MV-4-11 (cell line): ENCODE results near the gene SP4.
A peak's percentile ranks its signal among the peaks of the same experiment; 100 is the strongest.

Experiments
- DNase-seq: peaks from one replicate; lab custom pipeline; 2025; lab: John Stamatoyannopoulos, UW

Gene SP4

DNA sequence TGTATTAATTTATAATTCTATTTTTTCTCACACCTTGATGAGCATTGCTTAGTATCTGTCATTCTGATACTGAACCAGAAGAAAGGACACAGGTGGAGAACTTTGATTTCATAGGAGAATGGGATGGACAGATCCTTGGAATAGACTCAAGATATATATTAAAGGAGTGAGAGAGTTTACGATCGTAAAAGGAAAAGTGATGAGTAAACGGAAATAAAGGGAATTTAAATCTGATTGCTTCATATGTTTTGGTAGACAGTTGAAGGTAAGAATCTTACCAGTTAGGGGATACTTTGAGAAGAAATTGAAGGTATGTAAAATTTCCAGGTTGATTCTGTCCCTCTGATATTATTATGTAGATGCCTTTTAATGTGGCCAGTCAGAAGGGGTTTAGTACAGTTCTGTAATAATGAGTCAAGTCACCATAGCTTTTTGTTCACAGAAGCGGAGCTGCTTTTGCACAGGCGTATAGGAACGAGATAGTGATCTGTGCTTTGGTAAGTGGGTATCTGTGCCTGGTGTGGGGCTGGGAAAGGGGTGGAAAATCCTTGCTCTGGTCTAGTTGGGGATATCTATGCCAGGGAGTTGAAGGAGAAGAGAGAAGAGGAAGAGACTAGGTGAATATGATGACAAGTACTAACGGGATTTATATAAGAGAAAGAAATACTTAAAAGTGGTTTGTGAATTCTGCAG is 15.4 kb downstream of the SP4 start:
- DNase-seq = no peak

DNA sequence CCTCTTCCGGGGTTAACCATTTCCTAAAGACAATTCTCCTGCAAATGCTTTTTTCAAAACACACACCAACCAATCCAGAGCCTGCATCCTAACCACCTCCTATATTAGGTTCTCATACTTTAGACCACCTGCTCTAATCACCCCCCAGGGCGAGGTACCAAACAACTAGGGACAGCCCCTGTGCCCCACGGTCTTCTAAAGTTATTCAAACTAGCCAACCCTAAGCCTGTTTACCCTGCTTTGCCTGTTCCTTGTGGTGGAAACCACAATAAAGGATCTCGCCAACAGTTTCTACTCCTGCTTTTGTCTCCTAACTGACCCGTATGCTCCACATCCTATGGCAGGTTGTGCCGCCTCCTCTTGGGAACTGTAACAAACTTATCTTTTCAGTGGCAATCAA is 21.1 kb downstream of the SP4 start:
- DNase-seq = no peak

DNA sequence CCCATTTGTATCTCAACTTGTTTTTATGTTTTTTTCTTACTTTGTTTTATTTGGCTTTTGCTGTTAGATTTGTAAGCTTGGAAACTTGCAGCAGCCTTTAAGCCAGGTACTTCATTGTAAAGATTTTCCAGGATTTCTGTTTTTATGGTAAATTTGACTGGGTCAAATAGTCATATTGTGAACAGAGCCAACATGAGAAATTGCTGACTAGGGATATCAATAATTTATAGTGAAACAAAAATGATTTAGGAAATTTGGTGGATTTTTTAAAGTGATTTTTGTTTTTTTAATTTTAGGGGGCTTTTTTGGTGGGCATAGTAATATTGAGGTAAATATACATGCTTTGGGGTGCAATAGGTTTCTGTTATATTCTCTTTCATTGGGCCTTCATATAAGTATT is 22.2 kb downstream of the SP4 start:
- no peak for DNase-seq

DNA sequence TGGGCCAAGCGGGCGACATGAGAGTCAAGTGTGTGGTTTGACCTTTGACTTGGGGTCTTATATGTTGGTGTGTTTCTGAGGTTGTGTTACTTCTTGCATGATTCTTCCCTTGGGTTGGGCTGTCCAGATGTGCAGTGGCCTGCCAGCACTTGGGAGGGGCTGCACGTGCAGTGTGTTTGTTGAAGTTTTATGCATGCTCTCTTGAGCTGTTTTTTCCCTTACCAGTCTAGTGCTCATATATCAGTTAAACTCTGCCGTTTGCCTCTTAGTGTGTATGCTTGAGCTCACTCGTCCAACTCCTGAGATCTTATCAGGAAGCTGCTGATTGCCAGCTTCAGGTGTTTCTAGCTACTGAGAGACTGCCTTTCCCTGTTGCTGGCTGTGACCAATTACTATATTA is 23.1 kb downstream of the SP4 start:
- DNase-seq = peak; percentile 29

DNA sequence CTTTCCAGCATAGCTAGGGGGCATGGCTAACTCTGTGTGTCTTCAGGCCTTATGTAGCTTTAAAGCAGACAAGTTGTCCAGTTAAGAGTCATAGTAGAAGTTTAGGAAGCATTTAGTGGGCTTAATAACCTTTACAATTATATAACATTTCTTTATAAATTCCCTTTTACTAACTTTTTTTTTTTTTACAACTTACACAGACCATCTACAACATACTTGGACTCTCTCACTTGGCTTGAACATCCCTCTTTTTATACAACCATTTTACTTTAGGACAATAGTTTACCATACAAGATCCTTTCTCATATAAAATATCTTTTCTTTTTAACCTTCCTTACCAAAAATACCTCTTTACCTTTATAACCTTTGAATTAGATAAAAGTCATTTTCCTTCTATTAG is 26.3 kb downstream of the SP4 start:
- DNase-seq = no peak

DNA sequence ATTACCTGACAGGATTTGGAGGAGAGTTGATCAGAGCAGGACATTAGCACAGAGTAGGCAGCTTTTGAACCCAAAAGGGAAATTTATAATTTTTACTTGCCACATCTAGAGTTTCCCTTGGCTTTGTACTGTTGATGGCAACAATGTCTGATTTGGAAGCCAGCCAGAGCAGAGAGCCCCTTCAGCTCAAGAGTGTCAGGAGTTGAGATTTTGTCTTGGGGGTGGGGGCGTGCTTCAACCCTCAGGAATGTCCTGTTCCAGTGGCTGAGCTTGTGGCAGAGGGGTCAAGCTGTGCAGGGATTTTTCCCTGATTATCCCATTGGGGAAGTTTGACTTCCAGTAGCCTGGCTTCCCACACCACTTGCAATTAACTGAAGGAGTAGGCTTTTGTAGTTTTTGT is 27.0 kb downstream of the SP4 start:
- no peak for DNase-seq

DNA sequence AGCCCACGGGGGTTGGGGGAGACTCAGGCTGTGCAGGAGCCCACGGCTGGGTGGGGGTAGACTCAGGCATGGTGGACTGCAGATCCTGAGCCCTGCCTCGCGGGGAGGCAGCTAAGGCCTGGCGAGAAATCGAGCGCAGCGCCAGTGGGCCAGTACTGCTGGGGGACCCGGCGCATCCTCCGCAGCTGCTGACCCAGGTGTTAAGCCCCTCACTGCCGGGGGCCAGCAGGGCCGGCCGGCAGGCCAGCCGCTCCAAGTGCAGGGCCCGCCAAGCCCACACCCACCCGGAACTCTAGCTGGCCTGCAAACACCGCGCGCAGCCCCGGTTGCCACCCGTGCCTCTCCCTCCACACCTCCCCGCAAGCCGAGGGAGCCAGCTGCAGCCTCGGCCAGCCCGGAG is 33.4 kb downstream of the SP4 start:
- DNase-seq = no peak

DNA sequence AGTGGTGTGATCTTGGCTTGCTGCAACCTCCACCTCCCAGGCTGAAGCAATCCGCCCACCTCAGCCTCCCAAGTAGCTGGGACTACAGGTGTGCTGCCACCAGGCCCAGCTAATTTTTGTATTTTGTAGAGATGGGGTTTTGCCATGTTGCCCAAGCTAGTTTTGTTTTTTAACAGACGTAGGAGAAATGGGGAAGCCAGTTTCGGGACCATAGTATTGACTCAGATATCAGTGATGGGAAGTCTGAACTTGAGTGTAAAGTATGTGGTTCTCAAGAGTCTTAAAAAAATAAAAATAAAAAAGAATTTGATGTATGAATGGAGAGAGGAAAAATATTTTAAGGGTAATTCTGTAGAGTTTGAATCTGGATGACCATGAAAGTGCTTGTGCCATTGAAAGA is 34.2 kb downstream of the SP4 start:
- peak; percentile 50 for DNase-seq

DNA sequence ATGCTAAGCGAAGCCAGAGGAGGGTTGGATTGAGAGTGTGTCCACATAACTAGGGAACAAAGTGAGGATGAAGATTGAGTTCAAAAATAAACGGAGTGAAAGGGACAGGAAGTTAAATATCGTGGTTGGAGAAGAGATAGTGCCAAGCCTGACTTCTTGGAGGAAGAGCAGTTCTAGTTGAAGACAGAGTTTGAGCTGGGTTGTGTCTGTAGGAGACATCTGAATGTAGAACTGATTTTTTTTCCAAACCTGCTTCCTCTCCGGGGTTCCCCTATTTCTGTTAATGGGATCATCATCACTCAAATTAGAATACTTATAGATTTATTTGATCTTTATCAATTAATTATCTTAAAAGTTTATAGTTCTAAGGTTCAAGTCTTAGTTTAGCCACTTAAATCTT is 35.6 kb downstream of the SP4 start:
- no peak for DNase-seq

DNA sequence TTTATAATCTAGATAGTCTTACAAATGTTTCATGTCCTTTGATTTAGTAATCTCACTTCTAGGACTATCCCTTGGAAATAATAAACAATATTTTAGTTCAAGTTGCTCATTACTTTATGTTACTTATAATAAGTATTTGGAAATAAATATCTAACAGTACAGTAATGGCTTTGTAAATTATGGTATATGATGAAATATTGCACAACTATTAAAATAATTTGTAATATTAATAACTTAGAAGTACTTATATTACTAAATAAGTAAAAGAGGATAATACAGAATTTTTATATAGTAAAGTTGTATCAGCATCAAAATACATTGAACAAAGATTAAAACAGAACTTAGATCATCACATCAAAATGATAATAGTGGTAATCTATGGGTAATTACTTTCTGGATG is 41.1 kb downstream of the SP4 start:
- DNase-seq = no peak

DNA sequence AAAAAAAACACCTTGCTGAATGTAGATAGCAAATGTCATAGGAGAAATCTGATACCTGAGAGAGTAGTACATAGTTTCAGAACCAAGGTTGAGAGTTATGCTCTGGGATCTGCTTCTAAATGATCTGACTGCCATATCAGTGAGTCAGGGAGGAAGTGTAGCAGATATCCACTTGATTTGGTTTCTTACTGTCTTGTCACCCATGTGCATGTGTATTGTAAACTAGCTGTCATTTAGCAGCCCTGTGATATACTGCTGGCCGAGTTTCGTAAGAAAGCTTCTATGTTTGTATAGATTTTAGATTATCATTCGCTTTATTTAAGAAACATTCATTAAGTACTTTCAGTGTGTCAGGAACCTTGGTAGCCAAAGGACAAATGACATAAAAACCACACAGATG is 42.0 kb downstream of the SP4 start:
- peak; percentile 52 for DNase-seq

DNA sequence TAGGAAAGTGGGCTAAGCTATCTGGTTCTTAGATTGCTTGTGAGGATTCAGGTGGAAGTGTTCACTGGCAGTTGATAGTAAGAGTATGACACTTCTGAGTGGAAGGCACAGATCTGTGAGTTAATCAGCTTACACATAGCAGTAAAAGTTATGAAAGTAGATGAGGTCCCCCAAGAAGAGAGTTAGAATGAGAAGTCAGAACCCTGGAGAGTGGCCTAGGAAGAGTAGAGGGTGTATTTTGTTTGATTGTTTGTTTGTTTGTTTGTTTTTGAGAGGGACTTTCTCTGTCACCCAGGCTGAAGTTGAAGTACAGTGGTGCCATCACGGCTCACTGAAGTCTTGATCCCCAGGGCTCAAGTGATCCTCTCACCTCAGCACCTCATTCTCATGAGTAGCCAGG is 44.1 kb downstream of the SP4 start:
- no peak for DNase-seq

DNA sequence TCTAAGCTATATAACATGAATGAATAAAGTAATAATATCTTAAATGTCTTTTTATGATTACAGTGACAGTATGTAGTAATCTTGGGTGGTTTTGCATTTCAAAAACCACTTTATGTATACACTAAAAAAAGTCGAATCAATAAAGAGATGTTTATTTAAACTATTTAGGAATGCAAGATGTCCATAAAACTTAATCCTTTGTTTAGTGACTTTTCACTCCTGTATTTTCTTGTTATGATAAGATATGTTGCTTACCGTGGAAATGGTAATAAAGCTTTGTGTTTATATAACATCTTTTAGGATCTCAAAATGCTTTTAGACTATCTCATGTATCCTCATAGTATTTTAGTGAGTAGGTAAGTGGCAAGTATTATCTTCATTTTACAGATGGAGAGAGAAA is 48.5 kb downstream of the SP4 start:
- no peak for DNase-seq

DNA sequence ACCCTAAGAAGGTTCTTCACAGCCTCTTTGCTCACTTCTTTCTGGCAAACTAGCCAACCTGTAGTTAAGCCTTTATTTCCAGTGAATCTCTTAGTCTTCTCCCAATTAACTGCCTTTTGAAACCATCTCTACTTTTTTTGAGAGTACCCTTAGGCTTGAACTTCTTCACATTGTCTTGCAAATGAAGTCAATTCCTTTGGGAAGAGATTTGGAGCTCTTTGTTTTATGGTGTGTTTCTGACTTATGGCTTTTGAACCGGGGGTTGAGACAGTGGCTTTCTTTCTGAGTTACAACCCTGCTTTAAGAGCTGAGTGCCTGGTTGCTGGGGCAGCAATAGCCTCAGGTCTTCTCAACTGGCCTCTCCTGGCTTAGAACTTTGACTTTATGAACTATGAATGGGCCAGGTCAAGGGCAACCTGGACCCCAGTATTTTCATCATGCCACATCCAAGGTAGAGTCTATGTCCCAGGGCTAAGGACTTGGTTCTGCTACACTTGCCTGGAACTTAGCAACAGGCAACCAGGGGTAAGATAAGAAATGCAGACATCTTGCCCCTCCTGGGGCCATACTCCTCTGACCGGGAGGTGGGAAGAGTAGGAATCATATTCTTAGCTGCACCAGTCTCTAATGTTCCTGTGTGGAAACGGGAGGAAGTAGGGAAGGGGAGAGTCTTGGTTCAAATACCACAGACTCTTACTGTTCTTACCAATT is 53.0 kb downstream of the SP4 start:
- no peak for DNase-seq

DNA sequence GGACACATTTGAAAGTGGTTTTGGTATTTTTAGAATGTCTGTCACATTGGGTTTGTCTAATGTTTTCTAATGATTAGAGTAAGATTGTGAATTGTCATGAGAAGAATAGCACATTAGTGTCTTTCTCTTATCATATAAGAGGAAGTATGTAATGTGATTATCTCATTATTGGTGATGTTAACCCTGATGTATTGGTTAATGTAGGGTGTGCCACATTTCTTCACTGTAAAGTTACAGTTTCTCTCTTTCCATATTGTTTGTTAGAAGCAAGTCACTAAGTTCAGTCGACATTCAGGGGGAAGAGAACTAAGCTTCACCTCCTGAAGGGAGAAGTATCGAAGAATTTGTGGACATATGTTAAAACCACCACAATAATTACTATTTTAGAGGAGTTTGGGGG is 58.6 kb downstream of the SP4 start:
- no peak for DNase-seq

DNA sequence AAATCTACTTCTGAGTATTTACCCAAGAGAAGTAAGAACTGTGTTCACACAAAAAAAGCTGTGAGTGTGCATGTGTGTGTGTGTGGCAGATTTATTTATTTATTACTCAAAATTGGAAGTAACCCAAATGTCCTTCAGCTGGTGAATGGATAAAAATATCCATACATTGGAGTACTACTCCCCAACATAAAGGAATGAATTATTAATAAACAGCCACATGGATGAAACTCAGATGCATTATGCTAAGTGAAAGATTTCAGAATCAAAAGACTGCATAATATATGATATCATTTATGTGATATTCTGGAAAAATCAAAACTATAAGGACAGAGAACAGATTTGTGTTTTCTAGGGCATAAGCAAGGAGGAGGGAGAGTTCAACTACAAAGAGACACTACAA is 67.8 kb downstream of the SP4 start:
- no peak for DNase-seq

DNA sequence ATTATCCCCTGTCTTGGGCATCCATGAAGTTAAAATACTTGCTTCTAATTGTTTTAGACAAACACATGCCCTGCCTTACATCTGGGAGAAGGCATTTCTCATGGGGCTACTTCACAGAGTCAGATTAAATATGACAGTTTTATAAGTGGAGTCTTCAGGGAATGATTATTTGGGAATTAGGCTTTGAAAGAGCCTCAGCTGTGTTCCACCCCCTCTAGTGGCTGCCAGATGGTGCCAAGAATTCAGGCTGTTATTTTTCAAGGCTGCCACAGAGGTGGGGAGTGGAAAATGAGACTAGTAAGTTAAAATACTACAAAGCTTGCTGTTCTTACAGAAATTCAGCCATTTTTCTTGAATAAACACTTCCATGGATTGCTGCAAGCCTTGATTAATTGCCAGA is 69.2 kb downstream of the SP4 start:
- DNase-seq = no peak

DNA sequence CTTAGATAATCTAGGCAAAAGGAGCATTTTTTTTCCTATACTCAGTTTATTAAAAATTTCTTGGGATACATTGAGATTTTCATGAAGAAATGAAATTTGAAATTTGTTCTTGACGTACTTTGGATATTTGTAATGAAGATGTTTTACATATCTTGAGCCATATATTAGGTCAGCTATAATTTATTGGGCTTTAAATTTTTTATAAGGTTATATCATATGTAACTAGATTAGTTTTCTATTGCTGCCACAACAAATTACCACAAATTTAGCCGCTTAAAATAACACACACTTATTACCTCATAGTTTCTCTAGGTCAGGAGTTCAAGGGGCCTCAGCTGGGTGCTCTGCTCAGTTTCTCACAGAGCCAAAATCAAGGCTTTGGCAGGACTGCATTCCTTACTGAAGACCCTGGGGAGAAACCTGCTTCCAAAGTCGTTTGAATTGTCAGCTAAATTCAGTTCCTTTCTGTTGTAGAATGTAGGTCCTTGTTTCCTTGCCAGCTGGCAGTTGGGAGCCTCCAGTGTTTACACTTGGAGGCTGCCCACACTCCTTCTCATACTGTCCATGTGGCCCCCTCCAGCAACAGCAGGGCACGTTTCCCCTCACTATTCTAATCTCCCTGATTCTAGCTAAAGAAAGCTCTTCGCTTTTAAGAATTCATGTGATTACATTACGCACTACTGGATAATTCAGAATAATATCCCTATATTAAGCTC is 72.4 kb downstream of the SP4 start:
- no peak for DNase-seq

DNA sequence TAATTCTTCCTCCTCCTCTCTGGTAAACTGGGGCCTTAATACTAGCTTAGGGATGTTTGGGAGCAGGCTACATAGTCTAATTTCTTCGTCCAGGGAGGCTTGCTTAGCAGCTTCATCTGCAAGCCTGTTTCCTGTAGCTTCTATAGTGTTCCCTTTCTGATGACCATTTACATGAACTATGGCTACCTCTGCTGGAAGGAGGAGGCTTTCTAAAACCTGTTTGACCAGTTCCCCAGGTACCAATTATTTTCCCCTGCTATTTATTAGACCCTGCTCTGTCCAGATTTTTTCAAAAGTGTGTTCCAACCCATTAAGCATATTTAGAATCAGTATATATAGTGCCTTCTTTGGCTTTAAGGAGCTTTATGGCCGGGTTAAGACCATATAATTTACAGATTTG is 76.1 kb downstream of the SP4 start:
- no peak for DNase-seq

DNA sequence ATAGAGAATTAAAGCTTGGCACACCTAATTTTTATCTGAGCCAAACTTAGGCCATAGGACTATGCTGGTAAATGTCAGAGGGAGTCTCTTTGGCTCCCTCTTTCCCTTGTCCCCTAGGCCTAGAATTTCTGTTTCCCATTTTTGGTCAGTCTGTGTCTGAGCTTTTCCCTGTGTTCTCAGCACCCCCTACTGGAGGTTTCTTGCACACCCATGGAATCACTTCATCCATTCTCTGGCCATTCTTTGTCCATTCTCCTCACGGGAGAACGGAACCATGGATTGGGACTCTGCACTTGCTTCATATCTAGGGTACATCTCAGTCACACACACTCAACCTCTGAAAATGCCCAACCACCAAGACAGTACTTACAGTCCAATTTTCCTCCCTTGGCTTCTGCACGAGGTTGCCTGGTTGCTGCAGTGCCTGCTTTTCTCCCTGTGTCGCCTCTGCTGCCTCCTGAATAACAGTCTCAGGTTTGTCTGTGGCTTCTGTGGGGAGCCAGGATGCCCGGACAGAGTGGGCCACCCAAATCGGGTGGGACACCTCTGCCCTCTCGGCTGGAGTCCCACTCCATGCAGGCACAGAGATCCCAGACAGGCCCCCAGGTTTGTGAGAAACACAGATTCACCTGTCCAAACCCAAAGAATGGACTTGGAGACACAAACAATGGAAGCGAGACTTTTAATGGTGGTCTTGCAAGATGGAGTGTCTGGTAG is 79.9 kb downstream of the SP4 start:
- peak; percentile 25 for DNase-seq

DNA sequence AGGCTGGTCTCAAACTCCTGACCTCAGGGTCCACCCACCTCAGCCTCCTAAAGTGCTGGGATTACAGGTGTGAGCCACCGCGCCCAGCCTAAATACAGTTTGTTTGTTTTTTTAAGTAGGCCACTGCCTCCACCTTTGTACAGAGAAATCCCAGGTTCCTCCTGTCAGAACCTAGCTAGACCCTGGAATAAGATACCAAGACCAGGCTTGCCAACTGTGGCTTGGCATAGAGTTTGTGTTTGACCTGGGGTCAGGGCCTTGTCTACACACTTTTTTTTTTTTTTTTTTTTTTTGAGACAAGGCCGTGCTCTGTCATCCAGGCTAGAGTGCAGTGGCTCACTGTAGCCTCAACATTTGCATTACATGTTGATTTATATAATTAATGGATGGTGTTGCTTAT is 80.7 kb downstream of the SP4 start:
- no peak for DNase-seq

DNA sequence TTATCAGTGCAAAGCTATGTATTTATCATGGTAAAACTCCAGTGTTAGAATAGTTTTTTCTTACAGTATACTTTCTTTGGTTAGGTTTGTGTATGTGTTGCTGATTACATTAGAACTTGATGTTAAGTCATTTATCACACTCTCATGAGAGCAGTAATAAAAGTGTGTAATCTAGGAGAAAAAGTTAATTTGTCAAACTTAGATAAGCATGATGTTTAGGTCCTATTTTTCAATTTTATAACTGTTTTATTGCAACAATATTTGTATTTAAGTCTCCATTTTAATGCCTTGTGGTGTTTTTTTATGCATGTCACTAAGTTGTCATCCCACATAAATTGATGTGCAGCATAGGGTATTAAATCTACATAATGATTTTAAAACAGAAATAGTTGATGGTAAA is 86.2 kb downstream of the SP4 start:
- no peak for DNase-seq

DNA sequence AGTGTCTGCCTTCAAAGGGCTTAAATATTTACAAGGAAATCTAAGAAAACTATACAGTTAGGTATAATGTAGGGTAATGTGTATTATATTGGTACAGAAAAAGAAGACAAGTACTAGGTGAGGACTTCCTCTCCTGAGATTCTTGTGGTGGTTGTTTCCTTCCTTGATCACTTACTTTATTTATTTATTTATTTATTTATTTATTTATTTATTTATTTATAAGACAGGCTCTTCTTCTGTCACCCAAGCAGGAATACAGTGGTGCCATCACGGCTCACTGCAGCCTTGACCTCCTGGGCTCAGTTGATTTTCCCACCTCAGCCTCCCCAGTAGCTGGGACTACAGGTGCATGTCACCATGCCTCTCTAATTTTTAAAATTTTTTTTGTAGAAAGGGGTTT is 96.8 kb downstream of the SP4 start:
- DNase-seq = no peak
